ENCODE results near the gene MED12L.

Gene MED12L

GRCh38 chr3:151091685-151092345, 6.4 kb downstream of the MED12L start:
- DNase-seq, result no peak

- DNase-seq, result no peak
These were observed 7.7 kb downstream of the MED12L start for GRCh38 chr3:151093148-151093547.

GRCh38 chr3:151093905-151094304, 8.4 kb downstream of the MED12L start:
- DNase-seq, result no peak

GRCh38 chr3:151096716-151097115, 11.3 kb downstream of the MED12L start:
- DNase-seq, result no peak

- no peak for DNase-seq
These were observed 14.6 kb downstream of the MED12L start for GRCh38 chr3:151100076-151100475.

- no peak for DNase-seq
These were observed 16.0 kb downstream of the MED12L start for GRCh38 chr3:151101270-151101969.

- DNase-seq, result no peak
These were observed 20.8 kb downstream of the MED12L start for GRCh38 chr3:151106311-151106710.

- no peak for DNase-seq
These were observed 21.7 kb downstream of the MED12L start for GRCh38 chr3:151107177-151107576.

GRCh38 chr3:151107701-151108100, 22.2 kb downstream of the MED12L start:
- DNase-seq, result no peak

GRCh38 chr3:151109286-151109800, 23.9 kb downstream of the MED12L start:
- DNase-seq, result no peak

- no peak for DNase-seq
These were observed 27.3 kb downstream of the MED12L start for GRCh38 chr3:151112731-151113130.

- DNase-seq, result no peak
These were observed 27.9 kb downstream of the MED12L start for GRCh38 chr3:151113343-151113742.

- DNase-seq, result no peak
These were observed 31.6 kb downstream of the MED12L start for GRCh38 chr3:151117047-151117446.

GRCh38 chr3:151119188-151119587, 33.7 kb downstream of the MED12L start:
- DNase-seq, result no peak

- no peak for DNase-seq
These were observed 34.9 kb downstream of the MED12L start for GRCh38 chr3:151120409-151120808.

- no peak for DNase-seq
These were observed 35.6 kb downstream of the MED12L start for GRCh38 chr3:151121016-151121415.

GRCh38 chr3:151123827-151124226, 38.4 kb downstream of the MED12L start:
- DNase-seq, result no peak

- no peak for DNase-seq
These were observed 39.0 kb downstream of the MED12L start for GRCh38 chr3:151124476-151124875.

- no peak for DNase-seq
These were observed 45.0 kb downstream of the MED12L start for GRCh38 chr3:151130428-151130827.

GRCh38 chr3:151133175-151133574, 47.7 kb downstream of the MED12L start:
- no peak for DNase-seq

- DNase-seq, result no peak
These were observed 48.5 kb downstream of the MED12L start for GRCh38 chr3:151133917-151134450.

- no peak for DNase-seq
These were observed 50.3 kb downstream of the MED12L start for GRCh38 chr3:151135541-151136337.

GRCh38 chr3:151142929-151143328, 57.5 kb downstream of the MED12L start:
- DNase-seq, result no peak
